AG10803 (cell line): ENCODE measurements around the gene SOX5.
"Not testable (repeated sequence)": the region's sequence is repeated elsewhere in the genome, so short reads cannot be mapped to it uniquely, and the experiment has no call there.

Source experiments
- DNase-seq: peaks from one replicate; pipeline ENCODE4 v3.0.0; 2010; ENCODE audit warnings: low read depth
- H3K4me3 ChIP-seq: 2 replicates; pipeline ENCODE4 v1.5.1; 2011; ENCODE audit warnings: mild to moderate bottlenecking, low read length, control low read depth
- CTCF ChIP-seq: conservative IDR thresholded peaks from 2 replicates; pipeline ENCODE4 v1.5.1; 2011; ENCODE audit warnings: mild to moderate bottlenecking, low read length, control low read depth, inconsistent platforms

SOX5 gene

DNA sequence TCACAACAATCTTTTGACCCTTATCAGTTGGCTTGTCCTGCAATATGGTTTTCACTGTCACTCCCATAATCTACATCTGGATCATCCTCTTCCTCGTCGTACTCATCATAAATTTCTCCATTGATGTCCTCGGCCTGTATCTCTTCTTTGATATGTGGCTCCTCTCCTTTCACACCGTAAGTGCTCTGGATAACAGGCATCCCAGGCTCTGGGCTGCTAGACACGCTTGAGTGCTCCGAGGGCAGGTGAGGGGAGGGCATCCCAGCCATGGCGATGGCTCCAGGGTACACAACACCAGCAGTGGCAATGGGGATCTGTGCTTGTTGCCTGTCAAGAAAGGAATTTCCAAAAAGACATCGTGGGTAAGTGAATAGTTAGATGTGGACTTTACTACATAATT lies 415.3 kb downstream of the SOX5 start:
- no peak overlapping the region for H3K4me3 ChIP-seq
- no peak for TF ChIP-seq CTCF
- no peak for DNase-seq

DNA sequence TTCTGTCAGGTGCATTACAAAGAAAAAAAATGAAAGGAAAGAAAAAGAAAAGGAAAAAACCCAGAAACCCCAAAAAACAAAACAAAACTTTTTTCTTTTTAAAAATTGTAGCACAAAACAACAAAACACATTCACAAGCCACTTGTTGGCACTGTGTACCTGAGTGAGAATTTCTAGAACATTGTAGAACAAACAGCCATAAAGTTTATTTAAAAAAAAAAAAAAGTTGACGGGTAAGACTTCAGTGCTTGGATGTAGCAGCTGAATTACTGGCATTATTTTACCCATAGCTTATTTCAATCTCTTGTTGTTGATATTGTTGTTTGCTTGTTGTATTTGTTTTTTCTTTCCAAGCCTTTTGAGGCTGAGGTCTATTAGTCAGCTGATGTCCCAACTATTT lies 415.8 kb downstream of the SOX5 start:
- DNase-seq: no peak
- H3K4me3 ChIP-seq: no peak overlapping the region
- no peak for TF ChIP-seq CTCF

DNA sequence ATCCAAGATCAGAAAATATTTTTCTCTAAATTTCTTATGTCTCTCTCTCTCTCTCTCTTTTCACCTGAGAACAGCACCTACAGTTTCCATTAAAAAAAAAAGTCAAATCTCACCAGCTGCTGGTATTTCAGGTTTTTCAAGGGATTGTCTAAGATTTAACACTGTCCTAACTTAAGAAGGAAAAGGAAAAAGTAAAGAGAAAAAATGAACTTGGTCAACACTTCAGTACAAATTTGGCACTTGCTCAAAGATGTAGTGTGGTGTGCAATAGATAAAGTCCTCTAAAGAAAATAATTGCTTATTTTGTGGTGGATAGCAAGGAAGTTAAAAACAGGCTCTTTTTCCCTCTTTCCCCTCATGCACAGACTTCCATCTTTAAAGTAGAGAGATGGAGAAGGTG lies 416.2 kb downstream of the SOX5 start:
- no peak overlapping the region for H3K4me3 ChIP-seq
- TF ChIP-seq CTCF: no peak
- DNase-seq: no peak

GRCh38 chr12:23528316-23528715 lies 421.2 kb downstream of the SOX5 start:
- no peak overlapping the region for H3K4me3 ChIP-seq
- DNase-seq: no peak
- TF ChIP-seq CTCF: no peak

- TF ChIP-seq CTCF: no peak
- no peak overlapping the region for H3K4me3 ChIP-seq
- no peak for DNase-seq
Measured at GRCh38 chr12:23525450-23526072, 423.9 kb downstream of the SOX5 start.

GRCh38 chr12:23523339-23523738 lies 426.1 kb downstream of the SOX5 start:
- H3K4me3 ChIP-seq: no peak overlapping the region
- no peak for DNase-seq
- TF ChIP-seq CTCF: no peak

DNA sequence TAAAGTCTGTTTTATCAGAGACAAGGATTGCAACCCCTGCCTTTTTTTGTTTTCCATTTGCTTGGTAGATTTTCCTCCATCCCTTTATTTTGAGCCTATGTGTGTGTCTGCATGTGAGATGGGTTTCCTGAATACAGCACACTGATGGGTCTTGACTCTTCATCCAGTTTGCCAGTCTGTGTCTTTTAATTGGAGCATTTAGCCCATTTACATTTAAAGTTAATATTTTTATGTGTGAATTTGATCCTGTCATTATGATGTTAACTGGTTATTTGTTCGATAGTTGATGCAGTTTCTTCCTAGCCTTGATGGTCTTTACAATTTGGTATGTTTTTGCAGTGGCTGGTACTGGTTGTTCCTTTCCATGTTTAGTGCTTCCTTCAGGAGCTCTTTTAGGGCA lies 430.0 kb downstream of the SOX5 start:
- H3K4me3 ChIP-seq, DNase-seq: not testable (repeated sequence)

DNA sequence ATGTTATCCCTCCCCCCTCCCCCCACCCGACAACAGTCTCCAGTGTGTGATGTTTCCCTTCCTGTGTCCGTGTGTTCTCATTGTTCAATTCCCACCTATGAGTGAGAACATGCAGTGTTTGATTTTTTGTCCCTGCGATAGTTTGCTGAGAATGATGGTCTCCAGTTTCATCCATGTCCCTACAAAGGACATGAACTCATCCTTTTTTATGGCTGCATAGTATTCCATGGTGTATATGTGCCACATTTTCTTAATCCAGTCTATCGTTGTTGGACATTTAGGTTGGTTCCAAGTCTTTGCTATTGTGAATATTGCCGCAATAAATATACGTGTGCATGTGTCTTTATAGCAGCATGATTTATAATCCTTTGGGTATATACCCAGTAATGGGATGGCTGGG lies 433.7 kb downstream of the SOX5 start:
- not testable (repeated sequence) for DNase-seq, H3K4me3 ChIP-seq
